Natural killer cell treated with Interleukin-12 subunit alpha and Interleukin-12 subunit beta and Interleukin-15 and Interleukin-18, amount 100 ng/mL, for 72 hours (primary cell): ENCODE data around the gene PQBP1. TPM values are rescaled to one million over a fixed set of nuclear protein-coding genes. Genes with fewer than 3 reads are reported as not detected.
"Not testable (repeated sequence)": the region's sequence is repeated elsewhere in the genome, so short reads cannot be mapped to it uniquely, and the experiment has no call there.

Experiments used
- ATAC-seq, 2 donors: fragments of 150-1000 bp; cut with Tn5 transposase in 1 of 2; sonication (Bioruptor Pico), chemical (Tn5 transposase) in 1 of 2; 2 replicates each; pipeline ENCODE4 v1.10.0; 2021
- DNase-seq: peaks from one replicate; pipeline ENCODE4 v3.0.0; 2022; ENCODE audit warnings: low spot score
- H3K27ac Mint-ChIP-seq, 2 donors: 1 replicate in 1 of 2; 2 replicates in 1 of 2; pipeline ENCODE4 v1.8.0; 2022; ENCODE audit warnings: mixed read lengths in 2 of 2, mild to moderate bottlenecking in 1 of 2, moderate library complexity in 1 of 2
- H3K27me3 Mint-ChIP-seq, 2 donors: 1 replicate in 1 of 2; 2 replicates in 1 of 2; pipeline ENCODE4 v1.8.0; 2022; ENCODE audit warnings: mixed read lengths in 2 of 2
- H3K36me3 Mint-ChIP-seq: one replicate; pipeline ENCODE4 v1.8.0; 2022; ENCODE audit warnings: mixed read lengths
- H3K4me1 Mint-ChIP-seq, 2 donors: 1 replicate in 1 of 2; 2 replicates in 1 of 2; pipeline ENCODE4 v1.8.0; 2022; ENCODE audit warnings: low read depth in 2 of 2, mixed read lengths in 2 of 2, mild to moderate bottlenecking in 1 of 2
- H3K4me3 Mint-ChIP-seq: one replicate; pipeline ENCODE4 v1.8.0; 2022; ENCODE audit warnings: mixed read lengths
- H3K9me3 Mint-ChIP-seq: 2 replicates; pipeline ENCODE4 v1.8.0; 2022; ENCODE audit warnings: mixed read lengths
- total RNA-seq, 2 donors: library from RNA; stranded (reverse); gene quantifications; one replicate each; pipeline ENCODE4 v1.2.3, GENCODE V29; 2022

The PQBP1 gene
- 10 to 100 TPM; 75.3 to 80.8 TPM for total RNA-seq

GRCh38 chrX:48897625-48898306, at the start of gene PQBP1, which contains the start of gene TIMM17B:
TSS of gene PQBP1 (plus strand) at chrX:48897930. CDS start at chrX:48898510, 580 bp downstream.
TSS of gene TIMM17B (minus strand) at chrX:48897768. CDS start at chrX:48897749, 19 bp downstream.
- peak within 1 kb of the TSS; percentile 85 to 88 for H3K27ac Mint-ChIP-seq
- H3K27me3 Mint-ChIP-seq, result no peaks in the 10 kb centered on the region
- peak within 1 kb of the TSS; percentile 86 for H3K4me3 Mint-ChIP-seq
- DNase-seq (peak; percentile 91), ATAC-seq (peak; percentile 93 to 95)
- peaks cover 11 to 35% of the 10 kb centered on the region in 2 donors for H3K4me1 Mint-ChIP-seq
- H3K9me3 Mint-ChIP-seq, result no peaks in the 10 kb centered on the region
- H3K36me3 Mint-ChIP-seq, result peaks cover 4% of the 10 kb centered on the region

GRCh38 chrX:48848847-48849246, 48.9 kb upstream of the PQBP1 start:
- no peak for DNase-seq
- no peak overlapping the region for H3K27ac Mint-ChIP-seq
- ATAC-seq, result no peak
- no peaks in the 10 kb centered on the region for H3K4me1 Mint-ChIP-seq
- H3K9me3 Mint-ChIP-seq, result no peaks in the 10 kb centered on the region
- H3K36me3 Mint-ChIP-seq, result no peaks in the 10 kb centered on the region
- H3K27me3 Mint-ChIP-seq, result peaks cover 3 to 14% of the 10 kb centered on the region in 2 donors
- H3K4me3 Mint-ChIP-seq, result no peak overlapping the region

- no peaks in the 10 kb centered on the region for H3K9me3 Mint-ChIP-seq
- H3K36me3 Mint-ChIP-seq, result no peaks in the 10 kb centered on the region
- no peak for DNase-seq
- no peak for ATAC-seq
- H3K4me1 Mint-ChIP-seq, result no peaks in the 10 kb centered on the region
- H3K4me3 Mint-ChIP-seq, result no peak overlapping the region
- H3K27me3 Mint-ChIP-seq, result peaks cover 11 to 33% of the 10 kb centered on the region in 2 donors
- no peak overlapping the region for H3K27ac Mint-ChIP-seq
Measured at GRCh38 chrX:48852857-48853256, 44.9 kb upstream of the PQBP1 start.

GRCh38 chrX:48853494-48853893, 44.2 kb upstream of the PQBP1 start:
- H3K9me3 Mint-ChIP-seq, H3K4me1 Mint-ChIP-seq, DNase-seq, ATAC-seq, H3K4me3 Mint-ChIP-seq, H3K36me3 Mint-ChIP-seq, H3K27ac Mint-ChIP-seq: not testable (repeated sequence)
- H3K27me3 Mint-ChIP-seq, result peaks cover 11 to 33% of the 10 kb centered on the region in 2 donors

- not testable (repeated sequence) for DNase-seq, H3K4me3 Mint-ChIP-seq, H3K27ac Mint-ChIP-seq, H3K4me1 Mint-ChIP-seq, ATAC-seq, H3K36me3 Mint-ChIP-seq, H3K9me3 Mint-ChIP-seq
- peaks cover 11 to 28% of the 10 kb centered on the region in 2 donors for H3K27me3 Mint-ChIP-seq
Measured at GRCh38 chrX:48854121-48854804, 43.5 kb upstream of the PQBP1 start.

- no peaks in the 10 kb centered on the region for H3K36me3 Mint-ChIP-seq
- no peak overlapping the region for H3K4me3 Mint-ChIP-seq
- no peak overlapping the region for H3K27ac Mint-ChIP-seq
- no peaks in the 10 kb centered on the region for H3K4me1 Mint-ChIP-seq
- no peaks in the 10 kb centered on the region for H3K9me3 Mint-ChIP-seq
- DNase-seq, result no peak
- H3K27me3 Mint-ChIP-seq, result peaks cover 11 to 24% of the 10 kb centered on the region in 2 donors
- ATAC-seq, result no peak
Measured at GRCh38 chrX:48854898-48855297, 42.8 kb upstream of the PQBP1 start.

GRCh38 chrX:48864210-48864609, 33.5 kb upstream of the PQBP1 start:
- H3K36me3 Mint-ChIP-seq, result no peaks in the 10 kb centered on the region
- no peaks in the 10 kb centered on the region for H3K4me1 Mint-ChIP-seq
- ATAC-seq (no peak), DNase-seq (no peak)
- H3K27me3 Mint-ChIP-seq, result peaks cover 0 to 18% of the 10 kb centered on the region in 2 donors
- no peak overlapping the region for H3K4me3 Mint-ChIP-seq
- H3K27ac Mint-ChIP-seq, result no peak overlapping the region
- no peaks in the 10 kb centered on the region for H3K9me3 Mint-ChIP-seq

- DNase-seq, H3K27ac Mint-ChIP-seq, H3K4me1 Mint-ChIP-seq, H3K36me3 Mint-ChIP-seq, H3K4me3 Mint-ChIP-seq, H3K9me3 Mint-ChIP-seq, ATAC-seq: not testable (repeated sequence)
- H3K27me3 Mint-ChIP-seq, result peaks cover 6 to 29% of the 10 kb centered on the region in 2 donors
Measured at GRCh38 chrX:48872017-48872416, 25.7 kb upstream of the PQBP1 start.

GRCh38 chrX:48876944-48877343, 20.8 kb upstream of the PQBP1 start:
- not testable (repeated sequence) for ATAC-seq, H3K4me1 Mint-ChIP-seq, H3K9me3 Mint-ChIP-seq, H3K4me3 Mint-ChIP-seq, DNase-seq, H3K27ac Mint-ChIP-seq, H3K36me3 Mint-ChIP-seq
- peaks cover 6 to 19% of the 10 kb centered on the region in 2 donors for H3K27me3 Mint-ChIP-seq

GRCh38 chrX:48883729-48884128, 14.0 kb upstream of the PQBP1 start:
- Mint-ChIP-seq H3K4me1 (no peaks in the 10 kb centered on the region), H3K27ac (no peak overlapping the region), H3K27me3 (peaks cover 6% of the 10 kb centered on the region in 2 donors), H3K9me3 (no peaks in the 10 kb centered on the region), H3K4me3 (no peak overlapping the region), H3K36me3 (no peaks in the 10 kb centered on the region)
- DNase-seq (no peak), ATAC-seq (no peak)

GRCh38 chrX:48886586-48886985, 11.1 kb upstream of the PQBP1 start:
- not testable (repeated sequence) for DNase-seq, H3K27ac Mint-ChIP-seq, ATAC-seq, H3K4me3 Mint-ChIP-seq, H3K36me3 Mint-ChIP-seq, H3K9me3 Mint-ChIP-seq, H3K27me3 Mint-ChIP-seq
- H3K4me1 Mint-ChIP-seq, result peaks cover 8 to 10% of the 10 kb centered on the region in 2 donors

- H3K9me3 Mint-ChIP-seq, result no peaks in the 10 kb centered on the region
- H3K4me3 Mint-ChIP-seq, result peak overlapping the region; percentile 85
- no peak for ATAC-seq
- H3K4me1 Mint-ChIP-seq, result peaks cover 10 to 17% of the 10 kb centered on the region in 2 donors
- peaks cover 0 to 4% of the 10 kb centered on the region in 2 donors for H3K27me3 Mint-ChIP-seq
- H3K36me3 Mint-ChIP-seq, result no peaks in the 10 kb centered on the region
- H3K27ac Mint-ChIP-seq, result peak overlapping the region in 1 of 2 donors; percentile 17
- no peak for DNase-seq
Measured at GRCh38 chrX:48890296-48890925, 7.3 kb upstream of the PQBP1 start.

- Mint-ChIP-seq H3K9me3 (no peaks in the 10 kb centered on the region), H3K4me3 (peak overlapping the region; percentile 85), H3K27ac (peak overlapping the region in 1 of 2 donors; percentile 17), H3K36me3 (no peaks in the 10 kb centered on the region), H3K27me3 (peaks cover 0 to 4% of the 10 kb centered on the region in 2 donors), H3K4me1 (peaks cover 10 to 18% of the 10 kb centered on the region in 2 donors)
- ATAC-seq, result peak; percentile 62 to 68
- no peak for DNase-seq
Measured at GRCh38 chrX:48890934-48891401, 6.8 kb upstream of the PQBP1 start.
